Testis (tissue), 2 donors: ENCODE results near the gene SATB1.

ENCODE experiments used
- CTCF ChIP-seq, 3 experiments: fragments of 450-650 bp in 2 of 3; fragments of 200-600 bp in 1 of 3; sonication (generic) in 1 of 3; IDR thresholded peaks; one replicate each; pipeline ENCODE4 v1.5.1; 2016 to 2019; ENCODE audit warnings: antibody characterized with exemption in 3 of 3, mild to moderate bottlenecking in 2 of 3, moderate library complexity in 1 of 3
- POLR2A ChIP-seq: fragments of 450-650 bp; IDR thresholded peaks from one replicate; pipeline ENCODE4 v1.6.1; 2017; ENCODE audit warnings: antibody characterized with exemption, mild to moderate bottlenecking, moderate library complexity

- no peak for TF ChIP-seq POLR2A
- no peak for TF ChIP-seq CTCF (IDR thresholded peaks at IDR 0.05)
Observed at GRCh38 chr3:18424729-18425640, at the start of gene SATB1.
